RPMI7951 (cell line): ENCODE results near the gene SDHA. TPM values are rescaled to one million over a fixed set of nuclear protein-coding genes. Genes with fewer than 3 reads are reported as not detected.
"Not testable (repeated sequence)": the region's sequence is repeated elsewhere in the genome, so short reads cannot be mapped to it uniquely, and the experiment has no call there.

Experiments used
- DNase-seq: peaks from one replicate; pipeline ENCODE4 v3.0.0-alpha.2; 2012; ENCODE audit warnings: low read depth
- total RNA-seq: library from RNA; depleted of rRNA; stranded (reverse); fragments of >200 nt; shearing (Covaris generic); gene quantifications from 2 replicates; pipeline ENCODE4 v1.2.3, GENCODE V29; 2014; rRNA removed

SDHA gene
- total RNA-seq, 1 experiment from 2014 or later, result 95.6 TPM

DNA sequence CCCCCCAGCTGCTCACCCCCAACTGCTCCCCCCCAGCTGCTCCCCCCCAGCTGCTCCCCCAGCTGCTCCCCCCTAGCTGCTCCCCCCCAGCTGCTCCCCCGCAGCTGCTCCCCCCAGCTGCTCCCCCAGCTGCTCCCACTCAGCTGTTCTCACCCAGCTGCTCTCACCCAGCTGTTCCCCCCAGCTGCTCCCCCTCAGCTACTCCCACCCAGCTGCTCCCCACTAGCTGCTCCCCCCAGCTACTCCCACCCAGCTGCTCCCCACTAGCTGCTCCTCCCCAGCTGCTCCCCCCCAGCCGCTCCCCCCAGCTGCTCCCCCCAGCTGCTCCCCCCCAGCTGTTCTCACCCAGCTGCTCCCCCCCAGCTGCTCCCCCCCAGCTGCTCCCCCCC is 80.6 kb downstream of the SDHA start:
- DNase-seq, result no peak

DNA sequence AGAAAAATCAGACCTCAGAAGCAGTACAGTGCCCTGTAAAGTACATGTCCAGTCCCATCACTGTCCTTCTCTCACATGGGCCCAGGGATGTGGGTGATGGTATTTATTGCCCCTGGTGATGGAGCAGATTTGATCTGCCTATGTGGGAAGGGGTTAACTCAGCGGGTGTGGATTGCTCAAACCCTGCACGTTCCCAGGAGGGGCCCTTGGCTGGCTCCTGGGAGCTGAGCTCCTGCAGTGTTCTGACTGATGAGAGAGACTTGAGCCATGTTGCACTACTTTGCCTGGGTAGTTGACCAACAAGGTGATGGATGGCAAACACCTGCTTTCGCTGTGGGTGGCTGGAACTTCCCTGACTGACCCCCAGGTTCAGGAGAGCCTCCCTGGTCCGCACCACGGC is 81.8 kb downstream of the SDHA start:
- not testable (repeated sequence) for DNase-seq

DNA sequence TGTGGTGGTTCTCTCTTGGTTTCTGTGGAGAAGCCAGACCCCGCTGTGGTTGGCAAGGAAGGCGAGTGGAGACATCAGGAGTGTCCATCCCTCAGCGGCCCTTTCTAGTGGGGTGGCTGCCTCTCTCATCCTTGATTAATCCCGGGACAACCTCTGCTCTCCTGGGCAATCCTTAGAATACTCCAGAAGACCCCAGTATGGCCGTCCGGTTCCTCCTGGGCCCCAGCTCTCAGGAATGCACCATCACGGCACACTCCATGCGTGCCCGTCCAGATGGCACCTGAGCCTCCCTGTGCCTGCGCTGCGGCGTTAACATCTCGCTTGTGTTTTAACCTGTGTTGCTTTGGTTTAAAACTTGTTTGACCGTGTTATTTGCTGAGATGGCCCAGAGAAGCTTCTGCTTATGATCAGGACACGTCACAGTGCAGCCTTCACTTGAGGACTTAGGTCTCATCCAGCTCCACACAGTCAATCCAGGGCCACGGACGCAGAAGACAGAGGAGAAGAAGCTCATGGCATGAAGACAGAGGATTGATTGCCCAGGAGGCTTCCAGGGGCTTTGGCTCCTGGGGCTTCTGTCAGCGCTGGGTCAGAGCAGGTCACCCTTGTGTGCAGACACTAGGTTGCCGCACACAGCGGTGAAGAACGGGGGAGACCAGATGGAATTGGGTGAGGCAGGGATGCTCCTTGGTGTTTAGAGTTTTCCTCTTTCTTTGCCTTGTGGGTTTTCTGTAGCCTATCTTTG is 82.7 kb downstream of the SDHA start:
- not testable (repeated sequence) for DNase-seq

DNA sequence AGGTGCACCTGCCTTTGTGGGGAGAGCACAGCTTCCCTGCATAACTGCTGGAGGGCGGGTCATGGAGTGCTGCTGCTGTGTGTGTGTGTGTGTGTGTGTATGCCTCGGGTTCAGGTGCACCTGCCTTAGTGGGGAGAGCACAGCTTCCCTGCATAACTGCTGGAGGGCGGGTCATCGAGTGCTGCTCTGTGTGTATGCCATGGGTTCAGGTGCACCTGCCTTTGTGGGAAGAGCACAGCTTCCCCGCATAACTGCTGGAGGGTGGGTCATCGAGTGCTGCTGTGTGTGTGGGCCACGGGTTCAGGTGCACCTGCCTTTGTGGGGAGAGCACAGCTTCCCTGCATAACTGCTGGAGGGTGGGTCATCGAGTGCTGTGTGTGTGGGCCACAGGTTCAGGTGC is 84.3 kb downstream of the SDHA start:
- DNase-seq, result not testable (repeated sequence)

DNA sequence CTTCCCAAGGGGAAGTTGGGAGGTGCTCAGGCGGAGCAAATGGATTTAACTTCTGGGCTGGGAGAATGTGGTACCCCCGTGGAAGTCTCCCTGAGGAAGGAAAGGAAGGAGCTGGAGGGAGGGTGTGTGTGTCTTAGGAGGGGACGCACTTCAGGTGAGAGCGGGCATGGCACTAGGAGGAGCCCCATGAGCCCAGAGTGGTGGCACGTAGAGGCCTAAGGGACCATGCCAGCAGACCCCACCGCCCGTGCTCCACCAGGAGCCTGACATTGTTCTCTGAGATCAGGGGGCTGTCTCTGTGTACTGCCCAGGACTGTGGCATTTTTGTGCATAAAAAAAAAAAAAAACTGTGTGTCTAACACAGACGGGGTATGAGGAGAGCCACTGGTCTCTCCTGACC is 84.8 kb downstream of the SDHA start:
- DNase-seq, result no peak

DNA sequence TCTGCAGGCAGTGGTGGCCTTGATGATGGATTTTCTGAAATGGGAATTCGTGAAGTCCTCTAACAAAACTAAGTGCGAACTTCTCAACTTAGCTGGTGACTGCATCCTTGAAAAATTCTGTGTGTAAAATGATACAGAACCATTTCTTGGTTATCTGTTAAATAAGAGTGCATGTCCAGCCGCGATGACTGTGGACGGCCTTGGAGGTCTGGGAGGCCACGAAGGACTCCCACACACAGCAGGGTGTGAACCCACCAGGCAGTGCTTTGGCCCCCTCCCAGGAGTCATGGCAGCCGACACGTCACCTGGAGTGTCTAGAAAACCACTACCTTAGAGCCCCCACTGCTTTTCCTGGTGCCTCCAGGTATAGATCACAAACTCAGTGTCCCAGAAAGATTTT is 85.6 kb downstream of the SDHA start:
- not testable (repeated sequence) for DNase-seq

DNA sequence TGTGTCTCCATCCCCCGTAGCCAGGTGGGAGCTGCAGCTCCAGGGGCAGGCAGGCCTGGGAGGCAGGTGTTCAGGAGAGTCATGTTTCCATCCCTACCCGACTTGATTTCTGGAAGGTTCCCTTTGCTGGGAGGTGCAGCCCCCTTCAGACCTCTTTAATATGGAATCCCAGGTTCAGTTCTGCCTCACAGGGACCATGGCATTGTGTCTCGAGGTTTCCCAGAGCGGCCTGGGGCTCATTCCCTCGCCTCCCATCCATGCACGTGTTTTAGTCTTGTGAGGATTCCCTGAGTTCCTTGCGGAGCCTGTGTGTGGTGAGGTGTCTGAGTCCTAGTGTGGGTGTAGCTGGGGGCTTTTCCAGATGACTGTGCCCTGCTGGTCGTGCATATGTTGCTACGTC is 86.9 kb downstream of the SDHA start:
- no peak for DNase-seq

DNA sequence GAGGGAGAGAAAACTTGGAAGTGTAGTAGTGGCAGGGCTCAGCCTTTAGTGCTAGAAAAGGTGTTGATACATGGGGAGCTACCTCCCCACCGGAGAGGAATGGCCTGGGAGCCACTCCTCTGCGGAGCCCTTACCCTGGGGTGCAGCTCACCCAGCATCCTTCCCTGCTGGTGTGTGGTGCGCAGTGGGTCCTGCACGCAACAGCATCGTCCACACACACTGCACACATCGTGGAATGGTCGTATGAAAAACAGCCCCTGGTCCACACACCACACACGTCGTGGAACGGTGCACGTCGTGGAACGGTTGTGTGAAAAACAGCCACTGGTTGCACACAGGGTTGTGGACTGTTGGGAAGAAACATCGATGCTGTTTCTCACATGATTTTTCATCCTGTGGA is 87.3 kb downstream of the SDHA start:
- DNase-seq, result no peak

DNA sequence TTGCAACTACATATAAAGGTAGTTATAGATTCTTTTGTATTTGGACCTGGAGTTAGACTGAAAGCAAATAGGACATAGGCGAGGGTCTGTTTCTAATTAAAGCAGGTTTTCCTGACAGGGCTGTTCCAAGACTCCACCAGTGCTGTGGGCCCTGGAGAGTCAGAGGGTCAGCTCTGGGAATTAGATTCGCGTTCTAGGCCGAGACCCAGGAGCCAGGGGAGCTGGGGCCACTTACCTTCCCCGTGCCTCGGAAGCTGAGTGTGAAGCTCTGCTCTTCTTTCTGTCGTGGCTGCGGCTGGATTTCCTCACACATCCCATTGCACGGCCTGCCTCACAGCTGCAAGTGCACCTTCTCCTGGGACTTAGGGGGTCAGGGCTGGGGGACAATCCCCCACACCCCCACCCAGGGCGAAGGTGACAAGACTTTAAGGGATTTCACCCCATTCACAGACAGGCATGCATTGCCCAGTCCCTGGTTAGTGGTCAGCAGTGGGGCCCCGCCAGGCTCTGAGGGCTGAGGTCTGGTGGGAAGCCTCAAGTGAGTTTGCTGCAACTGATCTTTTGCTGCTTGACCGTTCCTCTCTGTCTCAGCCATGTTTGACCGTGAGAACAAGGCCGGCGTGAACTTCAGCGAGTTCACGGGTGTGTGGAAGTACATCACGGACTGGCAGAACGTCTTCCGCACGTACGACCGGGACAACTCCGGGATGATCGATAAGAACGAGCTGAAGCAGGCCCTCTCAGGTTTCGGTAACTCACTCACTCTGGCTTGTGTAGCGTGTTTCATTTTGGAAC is 88.1 kb downstream of the SDHA start:
- DNase-seq, result no peak

Other genes starting within 250 kb of the SDHA start
- gene PLEKHG4B, start 126.2 kb upstream of the SDHA start, total RNA-seq, result 2.3 TPM in 2 replicates
- not detected in 2 replicates for gene LRRC14B, start 26.8 kb upstream of the SDHA start, total RNA-seq
- 3.4 and 3.8 TPM in 2 replicates for gene CCDC127, start 167 bp upstream of the SDHA start, total RNA-seq
- 147 and 158 TPM in 2 replicates for gene PDCD6, start 53.3 kb downstream of the SDHA start, total RNA-seq
- gene AHRR, start 103.4 kb downstream of the SDHA start, total RNA-seq, result 51.8 and 62.2 TPM in 2 replicates
- 22.7 and 25.2 TPM in 2 replicates for gene EXOC3, start 224.9 kb downstream of the SDHA start, total RNA-seq